ENCODE results near the gene KATNBL1.
A peak's percentile ranks its signal among the peaks of the same experiment; 100 is the strongest.

Gene KATNBL1

GRCh38 chr15:34114215-34114614, 95.7 kb downstream of the KATNBL1 start:
- no peak for DNase-seq

- no peak for DNase-seq
Observed at GRCh38 chr15:34111488-34111887, 98.4 kb downstream of the KATNBL1 start.

GRCh38 chr15:34109797-34110663, 99.9 kb downstream of the KATNBL1 start:
- no peak for DNase-seq

GRCh38 chr15:34107315-34107714, 102.6 kb downstream of the KATNBL1 start:
- DNase-seq = no peak

GRCh38 chr15:34106423-34106822, 103.5 kb downstream of the KATNBL1 start:
- DNase-seq = no peak

GRCh38 chr15:34102175-34102925, 107.5 kb downstream of the KATNBL1 start:
- DNase-seq = no peak

GRCh38 chr15:34101366-34102174, 108.3 kb downstream of the KATNBL1 start, which contains the start of the genes EMC7 and PGBD4:
Gene EMC7, minus strand, starts transcription at chr15:34101862. Its CDS starts 23 bp downstream, at chr15:34101839.
Gene PGBD4, plus strand, starts transcription at chr15:34102083. Its CDS starts 449 bp downstream, at chr15:34102532.
- DNase-seq = peak; percentile 98 to 99

GRCh38 chr15:34099914-34100313, 110.0 kb downstream of the KATNBL1 start:
- no peak for DNase-seq
